Hematopoietic multipotent progenitor cell treated with erythropoietin and hydrocortisone succinate and interleukin-3 and kit ligand, for 15 days (in vitro differentiated cells): Measurements from ENCODE around the gene SLC6A3.
"Not testable (repeated sequence)": the region's sequence is repeated elsewhere in the genome, so short reads cannot be mapped to it uniquely, and the experiment has no call there.

ENCODE experiments used
- DNase-seq: peaks from one replicate; pipeline ENCODE4 v3.0.0-alpha.2; 2015; ENCODE audit warnings: low spot score

The SLC6A3 gene

GRCh38 chr5:1440098-1440493 lies 5.1 kb downstream of the SLC6A3 start:
- no peak for DNase-seq

- DNase-seq = no peak
These were observed 5.7 kb downstream of the SLC6A3 start for GRCh38 chr5:1439388-1440097.

- DNase-seq = no peak
These were observed 6.4 kb downstream of the SLC6A3 start for GRCh38 chr5:1438871-1439270.

GRCh38 chr5:1437876-1438559 lies 7.2 kb downstream of the SLC6A3 start:
- DNase-seq = no peak

- DNase-seq = no peak
These were observed 7.9 kb downstream of the SLC6A3 start for GRCh38 chr5:1437226-1437829.

- DNase-seq = no peak
These were observed 8.6 kb downstream of the SLC6A3 start for GRCh38 chr5:1436681-1437080.

GRCh38 chr5:1436036-1436435 lies 9.2 kb downstream of the SLC6A3 start:
- DNase-seq = no peak

- DNase-seq = no peak
These were observed 9.9 kb downstream of the SLC6A3 start for GRCh38 chr5:1435369-1435768.

- no peak for DNase-seq
These were observed 12.9 kb downstream of the SLC6A3 start for GRCh38 chr5:1432296-1432695.

- no peak for DNase-seq
These were observed 13.3 kb downstream of the SLC6A3 start for GRCh38 chr5:1431896-1432295.

GRCh38 chr5:1431021-1431811 lies 14.0 kb downstream of the SLC6A3 start:
- no peak for DNase-seq

GRCh38 chr5:1430121-1430795 lies 15.0 kb downstream of the SLC6A3 start:
- no peak for DNase-seq

- no peak for DNase-seq
These were observed 15.7 kb downstream of the SLC6A3 start for GRCh38 chr5:1429496-1429895.

GRCh38 chr5:1429066-1429465 lies 16.2 kb downstream of the SLC6A3 start:
- DNase-seq = no peak

GRCh38 chr5:1428107-1428506 lies 17.1 kb downstream of the SLC6A3 start:
- no peak for DNase-seq

- no peak for DNase-seq
These were observed 20.5 kb downstream of the SLC6A3 start for GRCh38 chr5:1424716-1425115.

GRCh38 chr5:1423901-1424603 lies 21.2 kb downstream of the SLC6A3 start:
- DNase-seq = no peak

GRCh38 chr5:1422522-1422921 lies 22.7 kb downstream of the SLC6A3 start:
- not testable (repeated sequence) for DNase-seq

GRCh38 chr5:1421521-1422341 lies 23.5 kb downstream of the SLC6A3 start:
- no peak for DNase-seq
